ENCODE measurements around the gene CDS2.

The CDS2 gene

DNA sequence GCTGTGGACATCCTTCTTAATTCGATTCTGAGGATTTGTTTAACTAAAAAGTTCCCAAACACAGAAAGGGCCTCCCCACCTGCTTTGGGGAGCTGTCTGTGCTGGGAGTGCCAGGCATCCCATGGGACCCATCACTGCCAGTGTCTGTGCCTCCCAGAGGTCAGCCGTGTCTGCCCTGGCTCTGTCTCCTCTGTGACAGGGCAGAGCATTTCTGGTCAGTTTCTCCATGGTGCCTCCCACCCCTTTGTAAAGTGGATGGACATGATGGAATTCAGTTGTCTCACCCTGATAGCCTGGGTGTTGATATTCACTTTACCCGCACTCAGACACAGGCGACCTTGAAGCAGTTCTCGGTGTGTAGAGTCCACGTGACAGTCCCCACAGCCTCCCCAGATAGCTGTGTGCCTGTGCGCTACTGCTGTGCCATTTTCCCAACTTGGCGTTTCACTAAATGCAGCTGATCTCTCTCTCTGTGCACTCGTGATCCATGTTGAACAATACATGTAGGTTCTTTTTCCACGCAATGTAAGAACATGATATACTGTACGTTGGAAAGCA, 70.5 kb downstream of the CDS2 start:
- no peak for DNase-seq (ENCODE audit: low read depth)
- no peak overlapping the region for H3K4me3 ChIP-seq (ENCODE audit: low read depth, low read length)

DNA sequence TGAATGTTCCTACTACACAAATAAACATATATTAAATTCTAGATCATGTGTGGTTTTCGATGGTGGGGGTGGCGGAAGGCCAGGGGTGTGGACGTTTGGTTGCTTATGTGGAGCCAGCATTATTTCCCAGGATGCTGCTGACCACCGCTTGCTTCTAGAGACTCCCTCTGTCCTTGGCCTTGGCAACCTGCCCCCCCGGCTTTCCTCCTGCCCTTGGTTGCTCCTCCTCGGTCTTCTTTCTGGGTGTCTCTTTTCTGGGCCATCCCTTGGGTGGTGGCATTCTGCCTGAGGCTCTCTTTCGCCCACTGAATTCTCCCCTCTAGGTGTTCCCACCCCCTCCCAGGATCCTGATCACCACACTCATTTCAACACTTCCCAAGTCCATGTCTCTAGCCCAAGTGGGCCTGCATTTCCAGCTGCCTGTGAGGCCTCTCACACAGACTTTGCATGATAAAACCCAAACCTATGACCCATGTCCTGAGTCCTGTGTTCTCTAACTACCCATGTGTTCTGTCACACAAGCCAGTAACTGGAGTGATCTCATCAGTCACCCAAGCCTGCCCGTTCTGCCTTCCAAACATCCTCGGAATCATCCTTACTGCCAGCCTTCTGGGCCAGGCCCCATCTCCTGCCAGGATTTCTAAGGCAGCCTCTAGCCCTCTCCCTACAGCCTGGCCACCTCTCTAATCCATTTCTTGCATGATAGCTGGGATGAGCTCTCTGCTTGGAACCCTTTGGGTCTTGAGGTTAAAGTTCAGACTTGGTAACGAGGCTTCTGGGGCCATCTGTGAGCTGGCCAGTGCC, 71.2 kb downstream of the CDS2 start:
- H3K4me3 ChIP-seq (ENCODE audit: low read depth, low read length), result no peak overlapping the region
- DNase-seq (ENCODE audit: low read depth), result no peak

DNA sequence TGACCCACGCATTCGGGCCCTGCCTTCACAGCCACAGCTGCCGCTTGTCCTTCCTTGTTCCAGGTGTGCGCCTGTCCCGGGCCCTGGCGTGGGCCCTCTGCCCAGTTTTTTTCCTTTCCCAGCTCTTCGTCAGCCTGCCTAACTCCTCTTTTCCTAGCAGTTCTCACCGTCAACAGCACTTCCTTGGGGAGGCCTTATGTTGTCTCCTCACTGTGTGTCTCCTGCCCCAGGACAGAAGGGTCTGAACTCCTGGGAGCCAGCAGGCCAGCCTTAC, 71.8 kb downstream of the CDS2 start:
- H3K4me3 ChIP-seq (ENCODE audit: low read depth, low read length), result no peak overlapping the region
- no peak for DNase-seq (ENCODE audit: low read depth)

DNA sequence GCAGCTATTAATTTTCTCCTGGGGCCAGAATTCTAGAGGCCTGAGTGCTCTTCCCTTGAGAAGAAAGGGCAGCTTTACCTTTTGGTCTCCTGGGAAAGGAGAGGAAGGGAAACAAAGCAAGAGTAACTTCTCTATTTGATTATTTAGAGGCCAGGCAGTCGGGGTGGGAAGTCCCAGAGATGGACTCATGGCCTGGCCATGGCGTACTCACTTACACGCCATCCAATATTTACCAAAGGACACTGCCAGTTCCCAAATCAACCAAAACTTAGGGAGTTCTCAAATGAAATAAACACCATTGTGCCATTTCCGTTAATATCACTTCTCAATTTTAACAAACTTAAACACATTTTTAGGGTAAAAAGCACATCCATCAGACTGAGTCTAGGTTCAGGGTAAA, 76.6 kb downstream of the CDS2 start:
- no peak overlapping the region for H3K4me3 ChIP-seq (ENCODE audit: low read depth, low read length)
- no peak for DNase-seq (ENCODE audit: low read depth)

DNA sequence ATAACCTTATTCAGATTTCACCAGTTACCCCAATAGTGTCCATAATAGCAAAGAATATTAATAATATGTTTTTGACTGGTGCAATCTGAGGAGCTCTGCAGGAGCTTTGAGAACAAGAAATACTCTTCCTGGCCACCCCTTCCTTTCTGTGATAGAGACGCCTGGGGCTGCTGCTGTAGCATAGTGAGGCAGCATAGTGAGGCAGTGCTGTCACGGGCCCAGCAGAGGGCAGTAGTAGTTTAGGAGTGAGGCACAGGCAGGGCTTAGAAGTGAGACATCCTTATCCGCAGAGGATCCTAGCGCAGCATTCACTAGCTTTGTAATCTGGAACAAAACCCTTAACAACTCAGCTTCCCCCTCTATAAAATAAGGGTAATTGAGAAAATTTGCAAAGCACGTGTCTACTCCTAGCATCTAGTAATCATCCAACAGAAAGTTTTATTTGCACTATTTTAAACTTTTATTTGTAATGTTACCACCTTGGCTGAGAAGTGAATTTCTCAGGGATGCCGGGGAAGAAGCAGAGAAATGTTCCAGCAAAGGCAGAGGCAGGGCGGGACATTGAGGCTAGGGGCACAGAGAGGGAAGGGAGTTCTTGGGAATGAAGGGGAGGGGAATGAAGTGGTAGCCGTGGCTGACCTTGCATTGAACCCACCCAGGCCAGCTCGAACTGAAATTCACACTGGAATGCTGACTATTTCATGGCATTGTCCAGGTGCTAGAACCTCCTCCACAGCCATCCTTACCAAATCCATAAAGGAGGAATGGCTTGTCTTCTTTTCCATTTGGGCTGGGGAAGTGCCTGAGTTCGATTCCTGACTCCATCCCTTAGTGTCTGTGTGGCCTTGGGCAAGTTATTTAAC, 78.8 kb downstream of the CDS2 start:
- DNase-seq (ENCODE audit: low read depth), result peak; percentile 39
- H3K4me3 ChIP-seq (ENCODE audit: low read depth, low read length), result no peak overlapping the region

DNA sequence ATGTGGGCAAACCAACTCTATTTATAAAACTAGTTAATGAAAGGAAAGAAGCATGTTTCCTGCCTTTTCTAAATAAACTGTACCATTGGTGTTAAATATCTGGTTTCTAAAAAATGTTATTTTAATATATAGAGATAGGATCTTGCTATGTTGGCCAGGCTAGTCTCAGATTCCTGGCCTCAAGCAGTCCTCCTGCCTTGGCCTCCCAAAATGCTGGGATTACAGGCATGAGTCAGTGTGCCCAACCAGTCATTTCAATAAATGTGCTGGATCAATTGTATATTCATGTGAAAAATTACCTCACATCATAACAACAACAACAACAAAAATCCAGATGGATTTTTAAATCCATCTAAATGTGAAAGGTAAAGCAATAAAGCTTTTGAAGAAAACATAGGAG, 80.3 kb downstream of the CDS2 start:
- no peak for DNase-seq (ENCODE audit: low read depth)

DNA sequence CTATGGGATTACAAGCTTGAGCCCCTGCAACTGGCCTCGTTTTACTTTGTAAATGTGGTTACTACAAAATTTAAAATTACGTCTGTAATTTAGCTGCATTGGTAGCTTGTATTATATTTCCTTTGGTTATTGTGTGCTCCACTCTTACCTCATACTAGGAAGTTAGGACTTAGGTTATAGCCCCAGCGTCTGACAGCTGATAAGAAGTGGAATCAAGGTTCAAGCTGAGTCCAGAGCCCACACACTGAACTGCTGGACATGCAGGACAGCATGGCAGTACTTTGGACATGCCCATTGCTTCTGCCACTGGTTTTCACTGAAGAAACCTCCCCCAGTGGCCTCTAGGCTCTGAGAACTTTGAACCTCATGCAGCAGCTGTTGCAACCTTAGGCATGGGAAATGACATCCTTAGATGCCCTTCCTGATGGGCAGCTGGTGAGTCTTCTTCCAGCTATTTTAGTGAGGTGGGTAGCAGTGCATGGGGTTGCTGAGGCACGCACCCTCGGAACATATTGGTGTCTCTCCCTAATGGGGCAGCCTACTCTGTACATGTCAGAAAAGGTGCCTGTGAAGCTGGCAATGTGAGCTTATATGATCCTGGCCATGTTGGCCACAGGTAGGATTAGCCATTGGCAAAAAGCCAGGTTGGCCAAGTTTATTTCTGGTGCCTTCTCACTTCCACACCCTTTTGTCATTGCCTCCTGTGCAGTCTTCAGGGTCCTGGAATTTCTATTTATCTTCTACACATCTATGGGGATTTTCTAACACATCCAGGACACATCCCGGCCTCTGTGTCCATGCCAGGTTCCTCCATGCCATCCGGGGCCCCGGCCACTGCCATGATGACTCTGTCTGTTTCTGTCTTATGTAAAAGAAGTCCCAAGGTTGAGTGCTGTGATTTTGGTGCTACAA, 85.3 kb downstream of the CDS2 start:
- H3K4me3 ChIP-seq (ENCODE audit: low read depth, low read length), result no peak overlapping the region
- DNase-seq (ENCODE audit: low read depth), result no peak

More for the DNA sequence above, 80.3 kb downstream of the CDS2 start:
- no peak overlapping the region for H3K4me3 ChIP-seq (ENCODE audit: low read depth, low read length)

DNA sequence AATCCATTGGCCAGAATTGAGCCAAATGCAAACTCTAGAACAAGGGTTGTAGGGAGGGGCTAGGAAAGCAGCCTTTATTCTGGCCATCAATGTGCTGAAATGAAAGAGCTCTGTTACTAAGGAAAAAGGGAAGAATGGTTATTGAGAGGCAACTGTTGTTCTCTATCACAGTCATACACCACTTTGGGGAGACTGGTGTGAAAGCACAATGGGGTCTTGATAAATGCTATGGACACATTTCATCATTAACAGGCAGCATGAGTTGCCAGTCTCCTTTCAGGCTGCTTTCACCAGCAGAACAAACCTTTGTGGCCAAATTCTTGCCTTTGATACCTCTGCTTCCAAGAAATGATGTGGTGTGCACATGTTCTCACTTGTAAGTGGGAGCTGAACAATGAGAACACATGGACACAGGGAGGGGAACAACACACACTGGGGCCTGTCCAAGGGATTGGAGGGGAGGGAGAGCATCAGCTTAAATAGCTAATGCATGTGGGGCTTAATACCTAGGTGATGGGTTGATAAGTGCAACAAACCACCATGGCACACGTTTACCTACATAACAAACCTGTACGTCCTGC, 86.2 kb downstream of the CDS2 start:
- DNase-seq (ENCODE audit: low read depth), result no peak
- no peak overlapping the region for H3K4me3 ChIP-seq (ENCODE audit: low read depth, low read length)

DNA sequence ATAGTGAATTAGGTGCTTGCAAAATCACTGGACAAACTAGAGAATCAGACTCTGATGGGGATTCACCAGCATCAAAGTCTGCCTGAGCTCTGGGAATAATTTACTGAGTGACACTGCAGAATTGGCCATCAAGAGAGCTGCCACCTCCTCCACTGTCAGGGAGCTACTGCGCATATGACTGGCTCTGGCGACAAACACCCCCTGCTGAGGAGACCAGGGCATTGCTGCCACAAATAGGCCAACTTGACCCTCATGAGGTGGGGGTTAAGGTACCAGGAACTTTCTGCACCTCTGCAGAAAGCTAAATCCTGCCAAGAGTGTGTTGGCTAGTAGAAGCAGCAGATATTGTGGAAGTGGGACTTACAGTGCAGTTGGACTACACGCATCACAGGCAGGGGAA, 88.0 kb downstream of the CDS2 start:
- DNase-seq (ENCODE audit: low read depth), result no peak

DNA sequence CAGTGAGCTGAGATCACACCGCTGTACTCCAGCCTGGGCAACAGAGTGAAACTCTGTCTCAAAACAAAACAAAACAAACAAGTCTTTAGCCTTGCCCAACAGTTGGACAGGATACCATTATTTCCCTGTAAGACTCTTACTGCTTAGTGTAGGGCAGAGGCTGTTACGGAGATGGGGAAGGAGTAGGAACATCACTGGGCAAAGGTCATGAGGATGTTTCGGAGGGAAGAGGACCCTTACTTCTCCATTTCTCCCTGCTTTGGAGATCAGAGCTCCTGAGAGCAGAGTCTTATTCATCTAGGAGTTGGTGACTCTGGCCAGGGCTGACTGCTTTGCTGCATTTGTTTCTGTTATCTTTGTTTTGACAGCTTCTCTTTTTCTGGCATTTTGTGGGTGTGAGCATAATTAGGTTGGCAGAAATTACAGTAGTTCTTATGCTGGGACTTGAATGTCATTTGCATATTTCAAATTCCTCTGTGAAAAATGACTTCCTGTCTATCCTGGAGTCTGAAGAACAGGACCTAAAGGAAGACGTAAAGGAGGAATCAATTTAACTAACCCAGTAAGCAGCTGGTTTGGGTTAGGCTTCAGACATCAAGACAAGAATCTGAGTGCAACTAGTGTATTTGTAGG, 89.0 kb downstream of the CDS2 start:
- DNase-seq (ENCODE audit: low read depth), result no peak
- no peak overlapping the region for H3K4me3 ChIP-seq (ENCODE audit: low read depth, low read length)

More for the DNA sequence above, 88.0 kb downstream of the CDS2 start:
- H3K4me3 ChIP-seq (ENCODE audit: low read depth, low read length), result no peak overlapping the region

DNA sequence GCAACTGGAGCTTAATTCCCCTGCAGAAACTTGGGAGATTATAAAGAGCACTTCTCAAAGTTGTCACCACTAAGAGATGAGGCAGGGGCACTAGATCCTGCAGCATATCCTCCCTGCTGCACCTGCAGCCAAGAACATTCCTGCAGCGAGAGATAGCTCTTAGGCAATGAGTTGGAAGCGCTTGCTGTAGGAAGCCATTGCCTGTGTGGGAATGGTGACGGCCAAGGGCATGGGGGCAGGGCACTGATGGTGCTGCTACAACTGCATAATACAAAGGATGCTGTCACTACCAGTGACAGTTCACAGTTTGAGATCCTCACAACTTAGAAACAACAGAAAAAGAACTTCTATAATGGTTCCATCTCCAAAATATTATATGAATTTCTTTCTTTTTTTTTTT, 89.9 kb downstream of the CDS2 start:
- DNase-seq (ENCODE audit: low read depth), result no peak
- H3K4me3 ChIP-seq (ENCODE audit: low read depth, low read length), result no peak overlapping the region

DNA sequence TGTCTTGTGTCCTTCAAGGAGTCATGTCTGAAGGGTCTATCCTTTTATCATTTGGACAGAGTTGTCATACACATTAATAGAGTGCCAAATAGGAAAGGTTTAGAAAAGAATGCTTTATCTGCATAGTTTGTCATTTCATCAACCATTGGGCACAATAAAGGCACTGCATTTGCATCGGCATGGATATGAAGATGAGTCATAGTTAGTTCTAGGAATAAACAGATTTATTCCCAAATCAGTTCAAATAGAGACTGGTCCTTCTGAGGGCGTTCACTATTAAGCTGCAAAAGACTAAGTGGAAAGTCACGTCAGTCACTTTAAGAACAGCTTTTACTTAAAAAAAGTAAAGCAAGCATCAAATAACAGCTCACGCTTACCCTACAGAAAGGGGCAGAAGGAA, 90.8 kb downstream of the CDS2 start:
- DNase-seq (ENCODE audit: low read depth), result no peak
- H3K4me3 ChIP-seq (ENCODE audit: low read depth, low read length), result no peak overlapping the region

DNA sequence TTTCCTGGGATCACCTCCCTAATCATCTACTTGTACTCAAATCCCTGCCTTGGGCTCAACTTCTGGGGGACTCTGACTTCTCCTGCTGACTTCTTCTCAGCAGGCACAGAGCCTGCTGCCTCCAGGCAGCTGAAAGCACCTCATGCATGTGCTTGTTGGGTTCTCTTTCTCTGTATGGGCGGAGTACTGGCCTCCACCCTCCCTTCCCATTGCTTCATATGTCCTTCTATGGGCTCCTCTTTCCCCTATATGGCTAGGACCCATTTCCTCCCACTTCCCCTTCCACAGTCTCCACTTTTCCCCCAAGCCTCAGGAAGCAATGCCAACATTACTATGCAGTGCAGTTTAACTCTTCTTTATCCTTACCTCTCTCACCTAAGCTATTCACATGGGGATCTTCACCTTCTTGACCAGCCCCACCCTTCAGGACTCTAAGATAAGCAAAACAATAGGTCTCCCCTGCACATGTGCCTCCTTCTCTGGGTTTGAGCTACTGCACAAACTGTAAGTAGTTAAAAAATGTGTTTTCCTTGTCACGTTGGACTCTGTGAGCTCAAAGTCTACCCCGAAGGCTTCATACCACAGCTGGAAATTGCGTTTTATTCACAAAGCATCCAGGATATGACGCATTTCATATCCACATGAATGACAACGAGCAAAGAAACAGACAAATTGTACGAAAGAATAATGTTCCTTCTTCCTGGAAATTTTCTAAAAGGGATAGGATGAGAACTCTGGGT, 93.7 kb downstream of the CDS2 start:
- no peak for DNase-seq (ENCODE audit: low read depth)
- no peak overlapping the region for H3K4me3 ChIP-seq (ENCODE audit: low read depth, low read length)

DNA sequence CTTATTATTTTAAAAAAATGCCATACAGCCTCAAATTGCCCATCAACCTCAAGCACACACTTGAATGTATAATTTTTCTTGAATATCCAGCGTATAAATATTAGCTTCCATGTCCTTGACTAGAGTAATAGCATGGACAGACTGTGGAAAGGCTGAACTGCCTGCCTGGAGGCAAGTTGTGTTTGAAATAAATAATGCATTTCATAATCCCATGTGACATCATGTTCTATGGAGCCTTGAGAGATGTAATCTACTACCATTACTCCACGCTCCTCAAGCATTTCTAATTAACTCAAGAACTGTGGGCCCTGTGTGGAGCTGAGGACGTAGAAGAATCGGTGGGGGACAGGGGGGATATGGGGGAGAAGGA, 94.2 kb downstream of the CDS2 start:
- H3K4me3 ChIP-seq (ENCODE audit: low read depth, low read length), result no peak overlapping the region
- no peak for DNase-seq (ENCODE audit: low read depth)

DNA sequence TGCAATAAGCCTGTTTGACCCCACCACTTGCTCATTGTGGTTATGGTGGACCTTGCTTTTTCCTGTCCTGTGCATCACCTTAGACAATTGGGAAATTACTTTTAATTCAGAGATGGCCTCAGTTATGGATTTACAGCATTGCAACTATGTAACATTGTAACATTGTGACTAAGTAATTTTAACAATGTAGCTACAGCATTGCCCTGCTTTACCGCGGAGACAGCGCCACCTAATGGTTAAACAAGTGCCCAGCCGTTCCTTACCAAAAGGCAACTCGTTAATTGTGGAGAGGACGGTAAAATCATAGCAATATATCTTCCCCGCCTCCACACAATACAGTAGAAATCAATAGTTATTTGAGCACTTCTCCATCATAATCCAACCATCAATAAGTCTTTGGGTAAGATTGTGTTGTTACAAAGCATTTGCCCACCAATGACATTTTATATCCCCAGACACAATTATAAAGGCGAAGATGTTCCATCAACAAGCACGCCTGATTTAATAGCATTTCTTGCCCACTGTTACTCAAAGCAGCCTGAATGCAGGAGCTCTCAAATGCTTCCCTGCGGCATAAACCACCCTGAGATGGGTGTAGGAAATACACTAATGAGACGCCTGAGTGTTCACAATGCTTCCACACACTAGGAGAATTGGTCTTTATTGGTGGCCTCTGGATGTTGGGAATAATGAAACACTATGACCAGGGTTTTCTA, 96.3 kb downstream of the CDS2 start:
- DNase-seq (ENCODE audit: low read depth), result peak; percentile 11
- H3K4me3 ChIP-seq (ENCODE audit: low read depth, low read length), result no peak overlapping the region

DNA sequence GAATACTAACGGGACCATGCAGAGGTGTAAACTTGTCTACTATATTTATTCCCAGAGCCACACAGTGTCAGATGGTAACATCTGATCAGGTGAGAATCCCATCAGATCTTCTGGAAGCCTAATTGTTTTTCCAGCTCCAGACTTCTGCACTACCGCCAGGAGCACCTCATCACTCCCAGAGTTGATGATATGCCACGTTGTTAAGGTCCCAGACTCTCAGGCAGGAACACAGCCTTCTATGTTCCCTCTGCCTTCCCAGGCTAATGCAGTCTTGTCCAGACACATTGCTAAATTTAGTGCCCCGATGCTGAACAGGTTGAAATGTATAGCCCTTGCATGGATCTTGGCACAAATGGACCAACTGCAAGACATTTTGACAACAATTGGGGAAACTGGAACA, 103.7 kb downstream of the CDS2 start:
- no peak for DNase-seq (ENCODE audit: low read depth)
- no peak overlapping the region for H3K4me3 ChIP-seq (ENCODE audit: low read depth, low read length)

DNA sequence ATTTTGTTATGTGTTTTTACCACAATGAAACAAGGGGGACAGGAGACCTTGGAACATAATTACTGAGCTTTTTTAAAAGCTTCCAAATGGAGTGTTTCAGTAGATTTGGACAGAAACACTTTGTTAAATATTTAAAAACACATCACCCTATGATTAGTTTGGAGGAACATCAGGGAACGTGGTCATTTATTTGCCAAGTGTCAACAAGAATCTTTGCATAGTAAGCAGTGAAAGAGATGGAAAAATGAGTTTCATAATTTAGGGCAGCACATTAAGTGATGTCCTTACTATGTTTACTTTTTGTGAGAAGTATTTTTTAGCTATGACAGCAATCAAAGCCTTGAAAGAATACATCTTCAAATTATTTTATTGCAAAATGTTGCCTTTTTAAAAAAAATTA, 107.3 kb downstream of the CDS2 start:
- no peak overlapping the region for H3K4me3 ChIP-seq (ENCODE audit: low read depth, low read length)
- no peak for DNase-seq (ENCODE audit: low read depth)

DNA sequence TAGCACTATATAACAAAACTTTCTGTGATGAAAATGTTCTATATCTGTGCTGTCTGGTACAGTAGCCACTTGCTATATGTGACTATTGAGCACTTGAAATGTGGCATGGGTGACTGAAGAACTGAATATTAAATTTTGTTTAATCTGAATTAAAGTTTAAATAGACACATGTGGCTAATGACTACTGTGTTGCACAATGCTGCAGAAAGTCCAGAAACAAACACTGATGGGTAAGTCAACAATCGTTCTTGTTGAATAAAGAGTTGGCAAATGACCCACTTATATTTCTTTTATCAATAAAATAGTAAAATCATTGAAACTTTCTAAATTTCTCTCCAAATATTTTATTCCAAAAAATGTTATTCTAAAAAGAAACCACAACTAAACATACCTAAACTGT, 108.2 kb downstream of the CDS2 start:
- H3K4me3 ChIP-seq (ENCODE audit: low read depth, low read length), result no peak overlapping the region
- no peak for DNase-seq (ENCODE audit: low read depth)
